Suprapubic skin (tissue), 4 donors: ENCODE results near the gene PTHLH.

Experiments used
- EP300 ChIP-seq: sonication (generic); formaldehyde crosslinking; IDR thresholded peaks from one replicate; pipeline ENCODE4 v1.6.1; 2017; ENCODE audit warnings: antibody characterized with exemption
- POLR2A ChIP-seq, 2 donors: fragments of 450-650 bp; IDR thresholded peaks; one replicate each; pipeline ENCODE4 v1.6.1; 2017; ENCODE audit warnings: antibody characterized with exemption in 2 of 2, mild to moderate bottlenecking in 2 of 2, moderate library complexity in 2 of 2
- POLR2AphosphoS5 ChIP-seq, 3 donors: sonication (generic); formaldehyde crosslinking; IDR thresholded peaks; one replicate each; pipeline ENCODE4 v1.6.1; 2017; ENCODE audit warnings: antibody characterized with exemption in 3 of 3
- TF ChIP-seq, protein P1 (sequence below), 2 donors: fragments of 200-600 bp in 1 of 2; fragments of 450-650 bp in 1 of 2; sonication (generic) in 1 of 2; IDR thresholded peaks; one replicate each; pipeline ENCODE4 v1.5.1; 2016 to 2019; ENCODE audit warnings: antibody characterized with exemption in 2 of 2, mild to moderate bottlenecking in 1 of 2, moderate library complexity in 1 of 2

DNA sequence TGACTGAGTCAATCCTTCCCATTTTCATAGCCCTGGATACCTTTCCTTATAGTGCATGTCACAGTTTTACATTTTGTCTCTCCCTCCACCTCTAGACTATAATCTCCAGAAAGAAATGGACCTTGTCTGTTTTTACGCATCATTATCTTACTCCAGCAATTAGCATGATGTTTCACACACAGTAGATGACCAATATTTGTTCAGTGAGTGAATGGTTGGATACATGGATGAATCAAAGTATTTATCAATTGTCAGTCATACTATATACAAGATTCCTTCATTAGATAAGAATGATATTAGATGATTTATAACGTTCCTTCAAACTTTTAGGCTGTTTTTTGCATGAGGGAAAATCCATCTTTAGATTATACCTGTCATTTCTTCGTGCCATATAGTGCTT is 61.1 kb downstream of the PTHLH start:
- TF ChIP-seq POLR2A (IDR thresholded peaks at IDR 0.05) (no peak), POLR2AphosphoS5 (IDR thresholded peaks at IDR 0.05) (no peak), EP300 (no peak)
- TF ChIP-seq, protein P1, sequence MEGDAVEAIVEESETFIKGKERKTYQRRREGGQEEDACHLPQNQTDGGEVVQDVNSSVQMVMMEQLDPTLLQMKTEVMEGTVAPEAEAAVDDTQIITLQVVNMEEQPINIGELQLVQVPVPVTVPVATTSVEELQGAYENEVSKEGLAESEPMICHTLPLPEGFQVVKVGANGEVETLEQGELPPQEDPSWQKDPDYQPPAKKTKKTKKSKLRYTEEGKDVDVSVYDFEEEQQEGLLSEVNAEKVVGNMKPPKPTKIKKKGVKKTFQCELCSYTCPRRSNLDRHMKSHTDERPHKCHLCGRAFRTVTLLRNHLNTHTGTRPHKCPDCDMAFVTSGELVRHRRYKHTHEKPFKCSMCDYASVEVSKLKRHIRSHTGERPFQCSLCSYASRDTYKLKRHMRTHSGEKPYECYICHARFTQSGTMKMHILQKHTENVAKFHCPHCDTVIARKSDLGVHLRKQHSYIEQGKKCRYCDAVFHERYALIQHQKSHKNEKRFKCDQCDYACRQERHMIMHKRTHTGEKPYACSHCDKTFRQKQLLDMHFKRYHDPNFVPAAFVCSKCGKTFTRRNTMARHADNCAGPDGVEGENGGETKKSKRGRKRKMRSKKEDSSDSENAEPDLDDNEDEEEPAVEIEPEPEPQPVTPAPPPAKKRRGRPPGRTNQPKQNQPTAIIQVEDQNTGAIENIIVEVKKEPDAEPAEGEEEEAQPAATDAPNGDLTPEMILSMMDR (IDR thresholded peaks at IDR 0.05) = no peak
